H1 (cell line): ENCODE data around the gene LOX. TPM values are rescaled to one million over a fixed set of nuclear protein-coding genes. Genes with fewer than 3 reads are reported as not detected.

Source experiments
- CTCF ChIA-PET: fragments of 300-600 bp; sonication (Branson Sonifier 250); formaldehyde crosslinking; loops from one replicate; lab custom pipeline; 2021; ENCODE audit not compliant: partially characterized antibody; lab: Charles Lee
- POLR2A ChIA-PET: fragments of 300-600 bp; sonication (Branson Sonifier 250); formaldehyde crosslinking; loops from one replicate; lab custom pipeline; 2021; ENCODE audit warnings: inconsistent platforms; ENCODE audit not compliant: partially characterized antibody; lab: Charles Lee
- DNase-seq, 2 experiments: peaks; one replicate each; pipeline versions ENCODE4 v3.0.0 to v3.0.0-alpha.2; 2010 to 2022; ENCODE audit warnings: low spot score in 2 of 2, low read depth in 1 of 2, mixed read lengths in 1 of 2
- FAIRE-seq: peaks from 2 replicates; lab custom pipeline; 2011; peaks lifted over from hg19 to GRCh38; lab: Jason Lieb, UNC
- H2AFZ ChIP-seq: 2 replicates; pipeline ENCODE4 v1.8.1; 2012; ENCODE audit warnings: low read length, inconsistent platforms
- H2AK5ac ChIP-seq: 2 replicates; pipeline ENCODE4 v1.6.1; 2013; ENCODE audit warnings: low read depth, low read length
- H2BK120ac ChIP-seq: replicated peaks from 2 replicates; pipeline ENCODE3; 2013; ENCODE audit warnings: low read depth, low read length, inconsistent platforms
- H2BK12ac ChIP-seq: 2 replicates; pipeline ENCODE4 v1.6.1; 2013; ENCODE audit warnings: low read depth, low read length
- H2BK15ac ChIP-seq: 2 replicates; pipeline ENCODE4 v1.6.1; 2013; ENCODE audit warnings: low read length
- H2BK20ac ChIP-seq: 2 replicates; pipeline ENCODE4 v1.6.1; 2013; ENCODE audit warnings: low read length
- H2BK5ac ChIP-seq: 2 replicates; pipeline ENCODE4 v1.6.1; 2013; ENCODE audit warnings: low read depth, low read length
- H3K14ac ChIP-seq: 2 replicates; pipeline ENCODE4 v1.6.1; 2013; ENCODE audit warnings: inconsistent platforms; ENCODE audit not compliant: insufficient read length
- H3K18ac ChIP-seq: 2 replicates; pipeline ENCODE4 v1.6.1; 2013; ENCODE audit warnings: low read length; ENCODE audit errors: extremely low read depth
- H3K23ac ChIP-seq: 2 replicates; pipeline ENCODE4 v1.6.1; 2013; ENCODE audit warnings: inconsistent platforms; ENCODE audit not compliant: insufficient read length
- H3K23me2 ChIP-seq: 2 replicates; pipeline ENCODE4 v1.6.1; 2013; ENCODE audit warnings: low read depth, low read length
- H3K27ac ChIP-seq: 2 replicates; pipeline ENCODE4 v1.6.1; 2011; ENCODE audit warnings: low read depth, low read length, inconsistent platforms
- H3K27me3 ChIP-seq, 4 experiments: replicated peaks in 1 of 4; 1 replicate in 1 of 4; 2 replicates in 3 of 4; pipeline versions ENCODE4 v1.6.1 to v1.8.1; 2011 to 2013; ENCODE audit warnings: low read length in 3 of 4, mild to moderate bottlenecking in 3 of 4, inconsistent platforms in 2 of 4, mixed read lengths in 2 of 4, moderate library complexity in 1 of 4; ENCODE audit not compliant: control insufficient read depth in 3 of 4, insufficient read depth in 3 of 4; ENCODE audit errors: extremely low read depth in 1 of 4
- H3K36me3 ChIP-seq, 4 experiments: 2 replicates each; pipeline versions ENCODE4 v1.6.1 to v1.8.1; 2011 to 2013; ENCODE audit warnings: mild to moderate bottlenecking in 4 of 4, low read length in 3 of 4, moderate library complexity in 2 of 4, control low read depth in 1 of 4, inconsistent platforms in 1 of 4; ENCODE audit not compliant: insufficient read depth in 4 of 4, control insufficient read depth in 2 of 4
- H3K4ac ChIP-seq: replicated peaks from 2 replicates; pipeline ENCODE3; 2013; ENCODE audit warnings: low read length, low read depth, mixed read lengths, inconsistent platforms; ENCODE audit not compliant: insufficient read length
- H3K4me1 ChIP-seq, 4 experiments: replicated peaks in 1 of 4; 1 replicate in 1 of 4; 2 replicates in 3 of 4; pipeline versions ENCODE4 v1.6.1 to v1.8.1; 2011 to 2013; ENCODE audit warnings: low read length in 3 of 4, inconsistent platforms in 2 of 4, mixed read lengths in 1 of 4; ENCODE audit not compliant: insufficient read depth in 4 of 4, control insufficient read depth in 3 of 4
- H3K4me2 ChIP-seq, 2 experiments: 2 replicates each; pipeline versions ENCODE4 v1.6.1 to v1.8.1; 2011 to 2013; ENCODE audit warnings: low read depth in 2 of 2, low read length in 2 of 2, control low read depth in 1 of 2, inconsistent platforms in 1 of 2, mild to moderate bottlenecking in 1 of 2; ENCODE audit not compliant: insufficient read depth in 1 of 2
- H3K4me3 ChIP-seq, 4 experiments: fragments of 200-600, 300-600 bp in 1 of 4; sonication (generic), shearing (Covaris generic), sonication (Bioruptor Twin) in 1 of 4; 2 replicates each; pipeline versions ENCODE4 v1.5.1 to v1.8.1; 2011 to 2016; ENCODE audit warnings: low read length in 4 of 4, low read depth in 3 of 4, control low read depth in 2 of 4, inconsistent platforms in 2 of 4, mild to moderate bottlenecking in 2 of 4, mixed read lengths in 1 of 4, moderate library complexity in 1 of 4; ENCODE audit not compliant: insufficient read depth in 2 of 4; ENCODE audit errors: extremely low read depth in 1 of 4
- H3K56ac ChIP-seq: replicated peaks from 2 replicates; pipeline ENCODE3; 2013; ENCODE audit warnings: low read depth, mild to moderate bottlenecking, mixed read lengths, low read length, inconsistent platforms; ENCODE audit not compliant: insufficient read length
- H3K79me1 ChIP-seq: 2 replicates; pipeline ENCODE4 v1.6.1; 2013; ENCODE audit warnings: low read depth, low read length, control low read depth
- H3K79me2 ChIP-seq, 2 experiments: 2 replicates each; pipeline versions ENCODE4 v1.6.1 to v1.8.1; 2012 to 2013; ENCODE audit warnings: low read length in 2 of 2, mild to moderate bottlenecking in 2 of 2, inconsistent platforms in 1 of 2; ENCODE audit not compliant: insufficient read depth in 2 of 2, control insufficient read depth in 1 of 2
- H3K9ac ChIP-seq, 4 experiments: replicated peaks in 1 of 4; 1 replicate in 1 of 4; 2 replicates in 3 of 4; pipeline versions ENCODE4 v1.6.1 to v1.8.1; 2011 to 2013; ENCODE audit warnings: low read depth in 3 of 4, low read length in 3 of 4, control low read depth in 2 of 4, mild to moderate bottlenecking in 2 of 4, moderate library complexity in 2 of 4, inconsistent platforms in 1 of 4; ENCODE audit errors: extremely low read depth in 1 of 4
- H3K9me3 ChIP-seq, 2 experiments: 2 replicates each; pipeline versions ENCODE4 v1.6.1 to v1.8.1; 2012 to 2013; ENCODE audit warnings: mild to moderate bottlenecking in 2 of 2, moderate library complexity in 2 of 2, control low read depth in 1 of 2, inconsistent platforms in 1 of 2, low read depth in 1 of 2, low read length in 1 of 2, mixed read lengths in 1 of 2; ENCODE audit not compliant: insufficient read depth in 2 of 2
- H4K20me1 ChIP-seq, 2 experiments: replicated peaks in 1 of 2; 2 replicates each; pipeline versions ENCODE3 to v1.8.1; 2011 to 2013; ENCODE audit warnings: inconsistent platforms in 2 of 2, low read length in 2 of 2, mild to moderate bottlenecking in 1 of 2; ENCODE audit not compliant: insufficient read depth in 2 of 2, control insufficient read depth in 1 of 2
- H4K5ac ChIP-seq: 2 replicates; pipeline ENCODE4 v1.6.1; 2013; ENCODE audit warnings: low read length, low read depth, mixed read lengths, inconsistent platforms; ENCODE audit not compliant: insufficient read length
- H4K8ac ChIP-seq: 2 replicates; pipeline ENCODE4 v1.8.0; 2013; ENCODE audit warnings: mild to moderate bottlenecking, moderate library complexity, low read length, inconsistent platforms; ENCODE audit not compliant: insufficient read depth; ENCODE audit errors: extremely low read depth
- H4K91ac ChIP-seq: replicated peaks from 2 replicates; pipeline ENCODE3; 2013; ENCODE audit warnings: low read length, mixed read lengths, inconsistent platforms; ENCODE audit not compliant: insufficient read length
- SIRT6 ChIP-seq: IDR thresholded peaks from one replicate; pipeline ENCODE4 v1.7.1; 2012; ENCODE audit warnings: low read length, inconsistent platforms
- SUZ12 ChIP-seq: fragments of 200-600 bp; sonication (generic); IDR thresholded peaks from 2 replicates; pipeline ENCODE4 v1.6.1; 2012; ENCODE audit warnings: mild to moderate bottlenecking, inconsistent platforms, low read length, moderate library complexity, mixed read lengths
- WGBS, 2 experiments: shearing (Covaris generic) in 1 of 2; methylation state at CpG; one replicate each; pipeline versions ENCODE4 v1.1.6 to v1.1.7; 2013 to 2015; ENCODE audit warnings: low lambda C conversion rate in 2 of 2, mixed read lengths in 2 of 2, inconsistent platforms in 1 of 2, low coverage in 1 of 2, missing lambda C conversion rate in 1 of 2; ENCODE audit not compliant: insufficient replicate concordance in 2 of 2, insufficient coverage in 1 of 2, insufficient read length in 1 of 2; ENCODE audit errors: extremely low coverage in 1 of 2, missing lambda C conversion rate in 1 of 2; 5-methylcytosine and 5-hydroxymethylcytosine counted together
- polyA plus RNA-seq, 7 experiments: library from polyadenylated mRNA; depleted of rRNA in 3 of 7; stranded (reverse) in 5 of 7; unstranded in 2 of 7; fragments of >200 nt in 5 of 7; fragments of 200-250 nt in 2 of 7; gene quantifications; 1 replicate in 5 of 7; 2 replicates in 1 of 7; 4 replicates in 1 of 7; pipeline versions ENCODE4 v1.2.1 to v1.2.3, GENCODE V29; 2011 to 2013; ENCODE audit warnings: missing spikeins in 2 of 7, mixed read lengths in 2 of 7
- total RNA-seq: library from RNA; stranded (reverse); fragmentation: NEBNext Ultra II Directional; extraction: Animal tissue kit (Norgen Biotek cat#: 25700); gene quantifications from 2 replicates; pipeline ENCODE4 v1.2.1, GENCODE V29; 2021

The LOX gene
- total and polyA plus RNA-seq, 2 of the 8 experiments (the other 6 are each of a cell fraction or from before 2014, with no cell fraction given), result 1.1 to 2.2 TPM

GRCh38 chr5:122035913-122036312 lies 42.1 kb downstream of the LOX start:
- Histone ChIP-seq H4K8ac (no peak overlapping the region), H3K4me3 (no peak overlapping the region), H3K23me2 (no peaks in the 10 kb centered on the region), H4K20me1 (no peaks in the 10 kb centered on the region), H3K36me3 (0 out of 8 replicates have a peak, but pooled peaks cover 0 to 3% (median 0%) of the 10 kb centered on the region in 4 experiments), H3K79me1 (no peaks in the 10 kb centered on the region), H3K18ac (no peak overlapping the region), H3K4me1 (no peaks in the 10 kb centered on the region), H2BK15ac (no peak overlapping the region), H4K5ac (no peak overlapping the region), H3K14ac (no peak overlapping the region), H2BK5ac (no peak overlapping the region), H3K9ac (no peak overlapping the region), H2BK120ac (no peak overlapping the region), H3K23ac (no peak overlapping the region), H3K79me2 (no peaks in the 10 kb centered on the region), H3K4me2 (no peak overlapping the region), H3K56ac (no peak overlapping the region), H2BK20ac (no peak overlapping the region), H2BK12ac (no peak overlapping the region), H4K91ac (no peak overlapping the region), H3K27me3 (no peaks in the 10 kb centered on the region), H3K4ac (no peak overlapping the region), H3K9me3 (no peaks in the 10 kb centered on the region), H2AK5ac (no peak overlapping the region), H3K27ac (no peak overlapping the region), H2AFZ (no peak overlapping the region)
- POLR2A ChIA-PET, result no interaction called here
- TF ChIP-seq SIRT6 (no peak), SUZ12 (no peak)
- FAIRE-seq (no peak), DNase-seq (no peak)
- 81% methylated on average over 2 of the region's 2 CpGs; no CpG with 5 or more reads in 1 of the 2 experiments for WGBS, 2 experiments
- CTCF ChIA-PET, result interaction anchor here (1.2 to 1.4 kb wide), 2 partner anchors 19 to 41 kb away, joined by 3 to 4 read pairs; no protein-coding TSS in a partner anchor
